HK-2 (cell line): ENCODE measurements around the gene COL1A1.

Experiments
- DNase-seq: peaks from one replicate; pipeline ENCODE4 v3.0.0-alpha.2; 2018; ENCODE audit not compliant: unreplicated experiment

Gene COL1A1

GRCh38 chr17:50141026-50141744 is 60.2 kb downstream of the COL1A1 start:
- DNase-seq: no peak

- peak; percentile 75 for DNase-seq
Observed at GRCh38 chr17:50139950-50140885, 61.2 kb downstream of the COL1A1 start.

GRCh38 chr17:50139185-50139783 is 62.1 kb downstream of the COL1A1 start:
- no peak for DNase-seq

GRCh38 chr17:50137042-50137441 is 64.4 kb downstream of the COL1A1 start:
- no peak for DNase-seq

- DNase-seq: no peak
Observed at GRCh38 chr17:50136096-50136687, 65.2 kb downstream of the COL1A1 start.

- no peak for DNase-seq
Observed at GRCh38 chr17:50135316-50136095, 65.9 kb downstream of the COL1A1 start.

GRCh38 chr17:50134206-50135110 is 67.0 kb downstream of the COL1A1 start:
- DNase-seq: no peak

- DNase-seq: no peak
Observed at GRCh38 chr17:50133769-50134099, 67.7 kb downstream of the COL1A1 start.
